ENCODE results near the gene EIF6. TPM values are rescaled to one million over a fixed set of nuclear protein-coding genes. Genes with fewer than 3 reads are reported as not detected.

EIF6 gene
- total and polyA plus RNA-seq, 2 of the 8 experiments (the other 6 are each of a cell fraction or from before 2014, with no cell fraction given), result 184 to 319 TPM

GRCh38 chr20:35304956-35305355, 20.4 kb upstream of the EIF6 start (continued):
- TF ChIP-seq EZH2 (IDR thresholded peaks at IDR 0.05; ENCODE audit: low read depth, low read length, severe bottlenecking), result no peak
- no peak for TF ChIP-seq KDM1A (IDR thresholded peaks at IDR 0.05; ENCODE audit: borderline replicate concordance, low read length)
- TF ChIP-seq RFX5 (IDR thresholded peaks at IDR 0.05; ENCODE audit: borderline replicate concordance, low read depth, low read length), result no peak
- no peak for TF ChIP-seq POU5F1 (IDR thresholded peaks at IDR 0.05; ENCODE audit: low read depth, low read length)

Data from H1 (cell line).